ENCODE results near the gene PPIL1.

PPIL1 gene

DNA sequence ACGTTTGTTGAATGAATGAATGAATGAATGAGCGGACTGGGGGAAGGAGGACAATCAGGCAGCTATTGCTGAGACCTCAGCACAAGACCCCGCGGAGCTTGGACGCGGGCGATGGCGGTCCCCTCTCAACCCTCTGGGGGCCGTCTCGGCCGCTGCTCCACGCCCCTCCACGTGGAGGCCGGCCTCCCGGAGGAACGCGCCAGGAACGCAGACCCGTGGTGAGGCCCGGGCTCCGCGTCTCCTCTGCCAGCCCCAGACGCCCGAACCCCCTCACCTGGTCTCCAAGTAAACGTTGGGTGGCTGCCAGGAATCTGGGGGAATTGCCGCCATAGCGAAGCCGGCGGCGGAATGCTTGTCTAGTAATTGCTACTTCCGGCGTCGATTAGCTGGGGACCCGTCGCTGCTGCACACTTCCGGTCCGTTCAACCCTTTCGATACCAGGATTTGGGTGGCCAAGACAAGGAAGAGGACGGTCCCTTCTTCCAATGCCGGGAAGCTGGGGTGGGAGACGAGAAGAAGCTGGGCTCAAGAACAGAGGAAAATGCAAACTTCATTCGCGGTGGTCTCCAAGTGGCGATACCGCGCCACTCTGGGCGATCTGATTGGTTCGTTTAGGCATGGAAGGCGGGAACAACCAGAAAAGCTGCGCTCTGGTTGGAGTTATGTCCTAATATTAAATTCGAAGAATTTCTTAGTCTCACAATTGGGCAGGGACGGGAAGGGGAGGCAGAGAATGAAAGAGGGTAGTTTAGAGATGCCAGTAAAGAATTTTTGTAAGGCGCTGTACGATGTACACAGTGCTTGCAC, at the start of gene PPIL1 (continued):
- TF ChIP-seq, protein P1, sequence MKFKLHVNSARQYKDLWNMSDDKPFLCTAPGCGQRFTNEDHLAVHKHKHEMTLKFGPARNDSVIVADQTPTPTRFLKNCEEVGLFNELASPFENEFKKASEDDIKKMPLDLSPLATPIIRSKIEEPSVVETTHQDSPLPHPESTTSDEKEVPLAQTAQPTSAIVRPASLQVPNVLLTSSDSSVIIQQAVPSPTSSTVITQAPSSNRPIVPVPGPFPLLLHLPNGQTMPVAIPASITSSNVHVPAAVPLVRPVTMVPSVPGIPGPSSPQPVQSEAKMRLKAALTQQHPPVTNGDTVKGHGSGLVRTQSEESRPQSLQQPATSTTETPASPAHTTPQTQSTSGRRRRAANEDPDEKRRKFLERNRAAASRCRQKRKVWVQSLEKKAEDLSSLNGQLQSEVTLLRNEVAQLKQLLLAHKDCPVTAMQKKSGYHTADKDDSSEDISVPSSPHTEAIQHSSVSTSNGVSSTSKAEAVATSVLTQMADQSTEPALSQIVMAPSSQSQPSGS (tag by site-specific recombination; IDR thresholded peaks at IDR 0.05; ENCODE audit: low read depth) = no peak
- peak; percentile 67 for TF ChIP-seq ZNF341 (tag by site-specific recombination; IDR thresholded peaks at IDR 0.05; ENCODE audit: low read depth)
- peak; percentile 45; the same call in 1 of the 2 replicates for TF ChIP-seq ZNF146 (tag by site-specific recombination; IDR thresholded peaks at IDR 0.05)
- TF ChIP-seq SCRT1 (tag by site-specific recombination; IDR thresholded peaks at IDR 0.05; ENCODE audit: borderline replicate concordance) = no peak
- TF ChIP-seq ZNF48 (tag by site-specific recombination; IDR thresholded peaks at IDR 0.05) = no peak
- TF ChIP-seq ZNF169 (tag by site-specific recombination; IDR thresholded peaks at IDR 0.05) = no peak
- TF ChIP-seq ZNF426 (tag by site-specific recombination; IDR thresholded peaks at IDR 0.05) = no peak
- TF ChIP-seq, protein P2, sequence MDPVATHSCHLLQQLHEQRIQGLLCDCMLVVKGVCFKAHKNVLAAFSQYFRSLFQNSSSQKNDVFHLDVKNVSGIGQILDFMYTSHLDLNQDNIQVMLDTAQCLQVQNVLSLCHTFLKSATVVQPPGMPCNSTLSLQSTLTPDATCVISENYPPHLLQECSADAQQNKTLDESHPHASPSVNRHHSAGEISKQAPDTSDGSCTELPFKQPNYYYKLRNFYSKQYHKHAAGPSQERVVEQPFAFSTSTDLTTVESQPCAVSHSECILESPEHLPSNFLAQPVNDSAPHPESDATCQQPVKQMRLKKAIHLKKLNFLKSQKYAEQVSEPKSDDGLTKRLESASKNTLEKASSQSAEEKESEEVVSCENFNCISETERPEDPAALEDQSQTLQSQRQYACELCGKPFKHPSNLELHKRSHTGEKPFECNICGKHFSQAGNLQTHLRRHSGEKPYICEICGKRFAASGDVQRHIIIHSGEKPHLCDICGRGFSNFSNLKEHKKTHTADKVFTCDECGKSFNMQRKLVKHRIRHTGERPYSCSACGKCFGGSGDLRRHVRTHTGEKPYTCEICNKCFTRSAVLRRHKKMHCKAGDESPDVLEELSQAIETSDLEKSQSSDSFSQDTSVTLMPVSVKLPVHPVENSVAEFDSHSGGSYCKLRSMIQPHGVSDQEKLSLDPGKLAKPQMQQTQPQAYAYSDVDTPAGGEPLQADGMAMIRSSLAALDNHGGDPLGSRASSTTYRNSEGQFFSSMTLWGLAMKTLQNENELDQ (tag by site-specific recombination; IDR thresholded peaks at IDR 0.05; ENCODE audit: low read depth) = no peak
- peak; percentile 82; the same call in 1 of the 2 replicates for TF ChIP-seq KLF8 (tag by site-specific recombination; IDR thresholded peaks at IDR 0.05)
- TF ChIP-seq ZNF624 (tag by site-specific recombination; IDR thresholded peaks at IDR 0.05) = no peak
- TF ChIP-seq, protein P3, sequence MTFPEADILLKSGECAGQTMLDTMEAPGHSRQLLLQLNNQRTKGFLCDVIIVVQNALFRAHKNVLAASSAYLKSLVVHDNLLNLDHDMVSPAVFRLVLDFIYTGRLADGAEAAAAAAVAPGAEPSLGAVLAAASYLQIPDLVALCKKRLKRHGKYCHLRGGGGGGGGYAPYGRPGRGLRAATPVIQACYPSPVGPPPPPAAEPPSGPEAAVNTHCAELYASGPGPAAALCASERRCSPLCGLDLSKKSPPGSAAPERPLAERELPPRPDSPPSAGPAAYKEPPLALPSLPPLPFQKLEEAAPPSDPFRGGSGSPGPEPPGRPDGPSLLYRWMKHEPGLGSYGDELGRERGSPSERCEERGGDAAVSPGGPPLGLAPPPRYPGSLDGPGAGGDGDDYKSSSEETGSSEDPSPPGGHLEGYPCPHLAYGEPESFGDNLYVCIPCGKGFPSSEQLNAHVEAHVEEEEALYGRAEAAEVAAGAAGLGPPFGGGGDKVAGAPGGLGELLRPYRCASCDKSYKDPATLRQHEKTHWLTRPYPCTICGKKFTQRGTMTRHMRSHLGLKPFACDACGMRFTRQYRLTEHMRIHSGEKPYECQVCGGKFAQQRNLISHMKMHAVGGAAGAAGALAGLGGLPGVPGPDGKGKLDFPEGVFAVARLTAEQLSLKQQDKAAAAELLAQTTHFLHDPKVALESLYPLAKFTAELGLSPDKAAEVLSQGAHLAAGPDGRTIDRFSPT (tag by site-specific recombination; IDR thresholded peaks at IDR 0.05) = no peak
- TF ChIP-seq, protein P4, sequence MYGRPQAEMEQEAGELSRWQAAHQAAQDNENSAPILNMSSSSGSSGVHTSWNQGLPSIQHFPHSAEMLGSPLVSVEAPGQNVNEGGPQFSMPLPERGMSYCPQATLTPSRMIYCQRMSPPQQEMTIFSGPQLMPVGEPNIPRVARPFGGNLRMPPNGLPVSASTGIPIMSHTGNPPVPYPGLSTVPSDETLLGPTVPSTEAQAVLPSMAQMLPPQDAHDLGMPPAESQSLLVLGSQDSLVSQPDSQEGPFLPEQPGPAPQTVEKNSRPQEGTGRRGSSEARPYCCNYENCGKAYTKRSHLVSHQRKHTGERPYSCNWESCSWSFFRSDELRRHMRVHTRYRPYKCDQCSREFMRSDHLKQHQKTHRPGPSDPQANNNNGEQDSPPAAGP (tag by site-specific recombination; IDR thresholded peaks at IDR 0.05) = peak; percentile 92
- peak; percentile 86; the same call in 1 of the 2 replicates for TF ChIP-seq ZBTB20 (tag by site-specific recombination; IDR thresholded peaks at IDR 0.05)
- no peak for TF ChIP-seq ZNF416 (tag by site-specific recombination; IDR thresholded peaks at IDR 0.05)
- TF ChIP-seq, protein P5, sequence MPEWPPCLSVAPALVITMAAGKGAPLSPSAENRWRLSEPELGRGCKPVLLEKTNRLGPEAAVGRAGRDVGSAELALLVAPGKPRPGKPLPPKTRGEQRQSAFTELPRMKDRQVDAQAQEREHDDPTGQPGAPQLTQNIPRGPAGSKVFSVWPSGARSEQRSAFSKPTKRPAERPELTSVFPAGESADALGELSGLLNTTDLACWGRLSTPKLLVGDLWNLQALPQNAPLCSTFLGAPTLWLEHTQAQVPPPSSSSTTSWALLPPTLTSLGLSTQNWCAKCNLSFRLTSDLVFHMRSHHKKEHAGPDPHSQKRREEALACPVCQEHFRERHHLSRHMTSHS (tag by site-specific recombination; IDR thresholded peaks at IDR 0.05) = no peak
- TF ChIP-seq, protein P6, sequence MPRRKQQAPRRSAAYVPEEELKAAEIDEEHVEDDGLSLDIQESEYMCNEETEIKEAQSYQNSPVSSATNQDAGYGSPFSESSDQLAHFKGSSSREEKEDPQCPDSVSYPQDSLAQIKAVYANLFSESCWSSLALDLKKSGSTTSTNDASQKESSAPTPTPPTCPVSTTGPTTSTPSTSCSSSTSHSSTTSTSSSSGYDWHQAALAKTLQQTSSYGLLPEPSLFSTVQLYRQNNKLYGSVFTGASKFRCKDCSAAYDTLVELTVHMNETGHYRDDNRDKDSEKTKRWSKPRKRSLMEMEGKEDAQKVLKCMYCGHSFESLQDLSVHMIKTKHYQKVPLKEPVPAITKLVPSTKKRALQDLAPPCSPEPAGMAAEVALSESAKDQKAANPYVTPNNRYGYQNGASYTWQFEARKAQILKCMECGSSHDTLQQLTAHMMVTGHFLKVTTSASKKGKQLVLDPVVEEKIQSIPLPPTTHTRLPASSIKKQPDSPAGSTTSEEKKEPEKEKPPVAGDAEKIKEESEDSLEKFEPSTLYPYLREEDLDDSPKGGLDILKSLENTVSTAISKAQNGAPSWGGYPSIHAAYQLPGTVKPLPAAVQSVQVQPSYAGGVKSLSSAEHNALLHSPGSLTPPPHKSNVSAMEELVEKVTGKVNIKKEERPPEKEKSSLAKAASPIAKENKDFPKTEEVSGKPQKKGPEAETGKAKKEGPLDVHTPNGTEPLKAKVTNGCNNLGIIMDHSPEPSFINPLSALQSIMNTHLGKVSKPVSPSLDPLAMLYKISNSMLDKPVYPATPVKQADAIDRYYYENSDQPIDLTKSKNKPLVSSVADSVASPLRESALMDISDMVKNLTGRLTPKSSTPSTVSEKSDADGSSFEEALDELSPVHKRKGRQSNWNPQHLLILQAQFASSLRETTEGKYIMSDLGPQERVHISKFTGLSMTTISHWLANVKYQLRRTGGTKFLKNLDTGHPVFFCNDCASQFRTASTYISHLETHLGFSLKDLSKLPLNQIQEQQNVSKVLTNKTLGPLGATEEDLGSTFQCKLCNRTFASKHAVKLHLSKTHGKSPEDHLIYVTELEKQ (tag by site-specific recombination; IDR thresholded peaks at IDR 0.05; ENCODE audit: borderline replicate concordance) = no peak
- TF ChIP-seq ZNF335 (tag by site-specific recombination; conservative IDR thresholded peaks at IDR 0.05) = peak; percentile 98
- peak; percentile 87 for TF ChIP-seq ZBTB7A (tag by site-specific recombination; IDR thresholded peaks at IDR 0.05; ENCODE audit: low read depth)
- TF ChIP-seq ZNF10 (tag by site-specific recombination; IDR thresholded peaks at IDR 0.05) = no peak; the same call in none of the 2 replicates
- TF ChIP-seq ZNF529 (tag by site-specific recombination; IDR thresholded peaks at IDR 0.05; ENCODE audit: insufficient replicate concordance) = no peak
- no peak for TF ChIP-seq ZNF23 (tag by site-specific recombination; IDR thresholded peaks at IDR 0.05; ENCODE audit: borderline replicate concordance)
- TF ChIP-seq MZF1 (tag by site-specific recombination; IDR thresholded peaks at IDR 0.05; ENCODE audit: borderline replicate concordance) = peak; percentile 59; the same call in 1 of the 2 replicates
- peak; percentile 74; the same call in 1 of the 2 replicates for TF ChIP-seq KLF10 (tag by site-specific recombination; IDR thresholded peaks at IDR 0.05)
- TF ChIP-seq, protein P7, sequence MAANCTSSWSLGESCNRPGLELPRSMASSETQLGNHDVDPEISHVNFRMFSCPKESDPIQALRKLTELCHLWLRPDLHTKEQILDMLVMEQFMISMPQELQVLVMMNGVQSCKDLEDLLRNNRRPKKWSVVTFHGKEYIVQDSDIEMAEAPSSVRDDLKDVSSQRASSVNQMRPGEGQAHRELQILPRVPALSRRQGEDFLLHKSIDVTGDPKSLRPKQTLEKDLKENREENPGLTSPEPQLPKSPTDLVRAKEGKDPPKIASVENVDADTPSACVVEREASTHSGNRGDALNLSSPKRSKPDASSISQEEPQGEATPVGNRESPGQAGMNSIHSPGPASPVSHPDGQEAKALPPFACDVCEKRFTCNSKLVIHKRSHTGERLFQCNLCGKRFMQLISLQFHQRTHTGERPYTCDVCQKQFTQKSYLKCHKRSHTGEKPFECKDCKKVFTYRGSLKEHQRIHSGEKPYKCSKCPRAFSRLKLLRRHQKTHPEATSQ (tag by site-specific recombination; IDR thresholded peaks at IDR 0.05) = peak; percentile 87; the same call in 1 of the 2 replicates
- no peak; the same call in 1 of the 2 replicates for TF ChIP-seq HOXD13 (CRISPR knock-in tag; IDR thresholded peaks at IDR 0.05; ENCODE audit: borderline replicate concordance)
- TF ChIP-seq ZNF24 (tag by site-specific recombination; IDR thresholded peaks at IDR 0.05) = peak; percentile 99

All from HEK293 (cell line).